BLaER1 (cell line): ENCODE data around the gene KIAA1217.

ENCODE experiments used
- H3K27ac ChIP-seq: shearing (Covaris generic); formaldehyde crosslinking; 2 replicates; pipeline ENCODE4 v1.8.1; 2022
- H3K27me3 ChIP-seq: shearing (Covaris generic); formaldehyde crosslinking; 2 replicates; pipeline ENCODE4 v1.8.1; 2022
- H3K36me3 ChIP-seq: shearing (Covaris generic); formaldehyde crosslinking; 2 replicates; pipeline ENCODE4 v1.8.1; 2022
- H3K4me1 ChIP-seq: shearing (Covaris generic); formaldehyde crosslinking; 2 replicates; pipeline ENCODE4 v1.8.1; 2022
- H3K4me2 ChIP-seq: shearing (Covaris generic); formaldehyde crosslinking; 2 replicates; pipeline ENCODE4 v1.8.1; 2022
- H3K4me3 ChIP-seq: shearing (Covaris generic); formaldehyde crosslinking; 2 replicates; pipeline ENCODE4 v1.8.1; 2022
- H3K9ac ChIP-seq: shearing (Covaris generic); formaldehyde crosslinking; 2 replicates; pipeline ENCODE4 v1.8.1; 2022
- H3K9me3 ChIP-seq: shearing (Covaris generic); formaldehyde crosslinking; 2 replicates; pipeline ENCODE4 v1.8.1; 2022
- H4K20me1 ChIP-seq: shearing (Covaris generic); formaldehyde crosslinking; 2 replicates; pipeline ENCODE4 v1.8.1; 2022
- Cebpa-rat ChIP-seq: shearing (Covaris generic); IDR thresholded peaks from 2 replicates; pipeline ENCODE4 v1.8.1; 2022

The KIAA1217 gene

DNA sequence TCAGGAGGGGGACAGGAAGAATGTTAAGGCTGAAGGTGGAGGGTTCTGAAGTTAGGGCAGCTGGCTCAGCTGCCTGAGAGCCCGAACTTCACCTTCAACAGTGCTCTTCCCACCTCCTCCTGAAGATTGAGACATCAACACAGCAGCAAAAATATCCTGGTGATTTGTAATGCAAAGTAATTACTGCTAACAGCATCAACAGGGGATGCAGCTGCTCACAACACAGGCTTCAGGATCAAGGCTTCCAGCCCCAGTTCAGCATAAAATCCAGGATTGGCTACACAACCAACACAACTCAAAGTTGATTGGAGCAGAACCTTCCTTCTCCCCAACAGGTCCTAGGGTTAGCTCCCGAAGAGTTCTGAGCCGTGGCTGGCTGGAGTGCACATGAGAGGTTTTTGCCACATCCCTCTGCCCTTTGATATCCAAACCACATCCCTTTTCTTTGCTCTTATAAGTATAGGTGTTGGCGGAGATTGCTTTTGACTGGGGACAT, 242.4 kb downstream of the KIAA1217 start:
- Histone ChIP-seq H3K4me1 (peaks cover 16% of the 10 kb centered on the region; the same call in 1 of the 2 replicates), H3K4me2 (no peak overlapping the region; the same call in 1 of the 2 replicates), H3K9ac (no peak overlapping the region), H3K4me3 (no peak overlapping the region), H3K27ac (no peak overlapping the region), H3K36me3 (no peaks in the 10 kb centered on the region), H4K20me1 (no peaks in the 10 kb centered on the region), H3K27me3 (no peaks in the 10 kb centered on the region), H3K9me3 (no peaks in the 10 kb centered on the region)
- no peak for TF ChIP-seq Cebpa-rat

DNA sequence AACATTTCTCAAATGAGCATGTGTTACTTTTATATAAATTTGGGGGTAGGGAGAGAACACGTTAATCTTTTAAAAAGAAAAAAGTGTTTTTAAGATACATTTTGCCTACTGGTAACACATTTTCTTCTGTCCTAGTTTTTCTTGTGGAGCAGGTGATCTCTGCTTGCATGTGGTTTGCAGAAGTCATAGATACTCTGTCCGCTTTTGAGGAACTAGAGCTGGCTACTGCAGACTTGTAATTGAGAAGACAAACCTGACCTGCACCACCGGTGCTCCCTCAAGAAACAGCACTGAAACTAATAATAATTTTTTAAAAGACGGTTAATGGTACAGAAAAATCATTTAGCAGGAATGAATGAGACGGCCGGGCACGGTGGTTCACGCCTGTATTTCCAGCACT, 243.1 kb downstream of the KIAA1217 start:
- Histone ChIP-seq H3K4me1 (peaks cover 16% of the 10 kb centered on the region; the same call in 1 of the 2 replicates), H3K4me3 (no peak overlapping the region)

DNA sequence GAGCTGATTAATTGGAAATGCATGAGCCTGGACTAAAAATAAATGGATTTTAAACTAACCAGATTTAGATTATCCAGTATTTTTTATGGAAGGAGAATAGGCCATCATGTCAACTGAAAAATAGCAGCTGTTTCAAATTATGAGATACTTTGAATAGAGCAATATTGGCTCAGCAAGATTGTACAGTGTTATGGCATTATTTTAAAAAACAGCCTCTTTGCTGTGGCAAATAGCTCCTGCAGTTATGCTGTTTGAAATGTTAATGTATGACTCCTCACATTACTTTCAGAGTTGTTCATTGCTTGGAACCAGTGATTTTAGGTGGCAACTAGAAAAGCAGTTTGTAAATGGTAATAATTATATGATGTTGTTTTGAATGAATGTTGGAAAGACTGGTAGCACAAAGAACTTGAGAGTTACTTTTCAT, 244.5 kb downstream of the KIAA1217 start:
- Histone ChIP-seq H3K9me3 (no peaks in the 10 kb centered on the region), H4K20me1 (no peaks in the 10 kb centered on the region), H3K9ac (no peak overlapping the region), H3K4me3 (no peak overlapping the region), H3K27ac (no peak overlapping the region), H3K36me3 (no peaks in the 10 kb centered on the region), H3K4me1 (peaks cover 23% of the 10 kb centered on the region), H3K4me2 (no peak overlapping the region), H3K27me3 (no peaks in the 10 kb centered on the region)
- TF ChIP-seq Cebpa-rat = no peak

More for the DNA sequence above, 243.1 kb downstream of the KIAA1217 start:
- Histone ChIP-seq H3K27ac (no peak overlapping the region), H3K9me3 (no peaks in the 10 kb centered on the region), H4K20me1 (no peaks in the 10 kb centered on the region), H3K36me3 (no peaks in the 10 kb centered on the region), H3K27me3 (no peaks in the 10 kb centered on the region), H3K9ac (no peak overlapping the region), H3K4me2 (no peak overlapping the region)
- TF ChIP-seq Cebpa-rat = no peak

DNA sequence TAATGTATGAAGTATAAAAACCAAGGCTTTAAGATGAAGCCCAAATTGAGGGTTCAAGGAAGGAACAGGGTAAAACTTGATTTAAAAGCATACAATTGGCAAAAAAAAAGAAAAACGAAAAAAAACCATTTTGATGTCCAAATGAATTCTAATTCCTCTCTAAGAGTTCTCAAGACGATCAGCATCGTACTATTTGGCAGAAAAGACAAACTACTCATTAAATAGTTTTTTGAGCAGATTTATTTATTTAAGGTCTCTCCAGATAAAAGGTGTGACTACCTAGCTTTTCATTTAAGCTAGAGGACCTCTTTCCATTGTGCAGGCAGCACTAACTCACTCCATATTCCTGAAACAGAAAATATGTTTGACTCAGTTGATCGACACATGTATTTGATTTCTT, 245.0 kb downstream of the KIAA1217 start:
- Histone ChIP-seq H4K20me1 (no peaks in the 10 kb centered on the region), H3K9ac (no peak overlapping the region), H3K27me3 (no peaks in the 10 kb centered on the region), H3K4me2 (no peak overlapping the region), H3K36me3 (no peaks in the 10 kb centered on the region), H3K9me3 (no peaks in the 10 kb centered on the region), H3K4me1 (peaks cover 21% of the 10 kb centered on the region), H3K27ac (no peak overlapping the region), H3K4me3 (no peak overlapping the region)
- TF ChIP-seq Cebpa-rat = no peak

DNA sequence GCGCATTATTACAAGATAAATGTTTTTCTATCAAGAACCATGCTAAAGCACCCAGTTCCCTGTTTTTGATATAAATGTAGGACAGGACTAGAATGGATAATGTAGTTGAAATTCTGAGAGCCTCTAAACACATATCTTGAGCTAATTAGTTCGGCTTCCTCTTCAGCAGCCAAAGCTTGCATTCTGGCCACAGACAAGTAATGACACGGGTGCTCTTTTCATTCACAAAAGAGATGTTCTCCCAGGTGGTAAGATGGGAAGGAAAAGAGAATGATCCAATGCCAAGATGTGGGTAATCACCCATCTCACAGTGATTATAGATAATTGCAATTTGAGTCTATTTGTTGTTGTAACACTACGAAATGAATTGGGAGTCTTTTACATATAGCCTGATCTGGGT, 246.5 kb downstream of the KIAA1217 start:
- TF ChIP-seq Cebpa-rat = no peak
- H3K27me3 ChIP-seq = no peaks in the 10 kb centered on the region
- no peak overlapping the region for H3K4me3 ChIP-seq
- H3K4me1 ChIP-seq = peaks cover 14% of the 10 kb centered on the region; the same call in 1 of the 2 replicates
- H3K27ac ChIP-seq = no peak overlapping the region
- H3K9ac ChIP-seq = no peak overlapping the region
- no peaks in the 10 kb centered on the region for H3K36me3 ChIP-seq
- no peaks in the 10 kb centered on the region for H3K9me3 ChIP-seq
- no peak overlapping the region for H3K4me2 ChIP-seq
- H4K20me1 ChIP-seq = no peaks in the 10 kb centered on the region

DNA sequence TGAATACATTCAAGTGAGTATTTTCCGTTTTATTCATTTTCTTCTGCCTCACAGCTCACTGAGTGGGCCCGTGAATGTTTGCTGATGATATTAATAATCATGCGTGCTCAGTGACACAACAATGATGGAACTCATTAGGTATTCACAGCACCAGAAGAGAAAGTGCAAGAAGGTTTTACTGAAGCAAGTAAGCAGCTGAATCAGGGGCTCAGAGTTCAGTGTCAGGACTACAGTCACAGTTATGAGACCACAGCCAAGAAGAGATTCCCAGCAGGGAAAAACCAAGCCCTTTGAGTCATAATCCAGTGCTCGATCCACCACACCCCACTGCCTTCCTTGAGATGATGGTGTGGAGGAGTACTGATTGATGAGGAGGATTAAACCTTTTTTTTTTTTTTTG, 247.4 kb downstream of the KIAA1217 start:
- Histone ChIP-seq H3K4me2 (no peak overlapping the region), H3K27ac (no peak overlapping the region), H3K9ac (no peak overlapping the region), H3K9me3 (no peaks in the 10 kb centered on the region), H3K4me3 (no peak overlapping the region), H3K4me1 (peaks cover 10% of the 10 kb centered on the region; the same call in 1 of the 2 replicates), H4K20me1 (no peaks in the 10 kb centered on the region), H3K36me3 (no peaks in the 10 kb centered on the region), H3K27me3 (no peaks in the 10 kb centered on the region)
- no peak for TF ChIP-seq Cebpa-rat

DNA sequence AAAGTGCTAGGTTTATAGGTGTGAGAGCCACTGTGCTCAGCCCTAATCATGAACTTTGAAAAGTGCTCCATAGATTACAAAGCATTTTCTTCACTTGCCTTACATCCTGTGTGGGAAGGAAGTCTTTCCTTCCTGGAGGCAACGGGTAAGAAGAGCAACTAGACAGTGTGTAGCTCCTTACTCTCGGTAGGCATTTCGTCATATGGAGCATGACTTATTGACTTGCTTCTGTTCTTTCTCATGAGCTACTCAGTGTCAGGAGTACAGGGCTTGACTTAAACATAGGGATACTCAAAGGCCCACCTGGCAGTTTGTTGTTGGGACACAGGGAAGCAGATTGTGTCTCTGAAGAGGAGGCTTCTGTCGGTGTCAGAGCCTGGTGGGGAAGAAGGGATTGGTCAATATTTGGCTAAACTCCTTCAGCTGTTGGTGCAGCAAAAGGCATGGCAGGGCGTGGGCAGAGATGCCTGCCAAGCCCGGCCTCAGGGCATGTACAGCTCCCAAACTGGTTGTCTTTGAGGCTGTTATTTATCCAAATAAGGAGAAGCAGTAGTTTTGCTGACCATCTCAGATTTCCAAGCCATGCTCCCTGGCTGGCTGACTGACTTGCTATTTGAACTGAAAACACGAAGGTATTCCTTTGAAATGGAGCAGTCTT, 248.9 kb downstream of the KIAA1217 start:
- Histone ChIP-seq H3K9ac (no peak overlapping the region), H3K27ac (no peak overlapping the region), H3K4me1 (peaks cover 7% of the 10 kb centered on the region; the same call in 1 of the 2 replicates), H3K9me3 (no peaks in the 10 kb centered on the region), H3K36me3 (no peaks in the 10 kb centered on the region), H4K20me1 (no peaks in the 10 kb centered on the region), H3K4me3 (no peak overlapping the region), H3K4me2 (peak overlapping the region; percentile 20; the same call in 1 of the 2 replicates), H3K27me3 (no peaks in the 10 kb centered on the region)
- no peak for TF ChIP-seq Cebpa-rat

DNA sequence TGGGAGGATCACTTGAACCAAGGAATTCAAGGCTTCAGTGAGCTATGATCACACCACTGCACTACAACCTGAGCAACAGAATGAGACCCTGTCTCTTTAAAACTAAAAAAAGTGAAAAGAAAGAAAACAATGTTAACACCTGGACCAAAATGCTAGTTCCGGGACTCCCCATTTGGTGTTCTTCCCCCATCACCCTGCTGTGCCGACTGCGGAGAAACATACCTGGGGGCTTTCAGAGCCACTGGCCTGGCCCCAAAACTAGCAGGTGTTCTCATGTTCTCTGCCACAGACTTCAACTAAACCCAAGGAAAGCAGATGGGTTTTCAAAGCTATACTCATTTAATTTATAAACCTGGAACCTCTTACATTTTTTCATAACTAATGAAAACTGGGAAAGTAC, 250.9 kb downstream of the KIAA1217 start:
- Histone ChIP-seq H3K4me1 (peaks cover 16% of the 10 kb centered on the region), H3K9ac (no peak overlapping the region), H3K27me3 (no peaks in the 10 kb centered on the region), H4K20me1 (no peaks in the 10 kb centered on the region), H3K27ac (no peak overlapping the region), H3K4me3 (no peak overlapping the region), H3K4me2 (no peak overlapping the region), H3K9me3 (no peaks in the 10 kb centered on the region), H3K36me3 (no peaks in the 10 kb centered on the region)
- TF ChIP-seq Cebpa-rat = no peak

DNA sequence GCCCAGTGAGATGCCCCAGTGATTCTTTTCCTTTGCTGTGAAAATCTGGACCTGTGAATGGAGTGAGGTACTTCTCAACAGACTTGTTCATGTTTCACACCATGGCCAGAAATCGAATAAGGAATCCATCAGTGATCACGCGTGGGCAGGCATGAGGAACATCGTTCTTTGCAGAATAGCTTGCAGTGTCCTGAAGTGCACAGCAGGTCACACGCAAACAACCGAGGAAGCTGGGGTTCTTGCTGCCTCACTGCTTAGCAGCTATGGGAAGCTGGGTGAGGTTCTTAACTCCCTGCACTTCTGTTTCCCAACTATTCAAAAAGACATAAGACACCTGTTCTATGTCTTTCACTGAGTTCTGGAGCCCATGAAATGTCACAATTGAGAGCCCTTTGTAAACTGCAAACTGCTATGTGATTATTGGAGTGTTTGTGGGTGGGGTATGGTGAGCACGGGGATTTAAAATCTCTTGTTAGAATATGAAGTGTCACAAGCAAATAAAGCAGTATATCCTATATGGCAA, 253.4 kb downstream of the KIAA1217 start:
- no peaks in the 10 kb centered on the region for H3K9me3 ChIP-seq
- TF ChIP-seq Cebpa-rat = no peak
- no peak overlapping the region for H3K9ac ChIP-seq
- no peaks in the 10 kb centered on the region for H3K27me3 ChIP-seq
- no peaks in the 10 kb centered on the region for H4K20me1 ChIP-seq
- no peak overlapping the region for H3K4me3 ChIP-seq
- H3K4me1 ChIP-seq = peaks cover 15% of the 10 kb centered on the region
- no peaks in the 10 kb centered on the region for H3K36me3 ChIP-seq
- no peak overlapping the region for H3K27ac ChIP-seq
- no peak overlapping the region for H3K4me2 ChIP-seq

DNA sequence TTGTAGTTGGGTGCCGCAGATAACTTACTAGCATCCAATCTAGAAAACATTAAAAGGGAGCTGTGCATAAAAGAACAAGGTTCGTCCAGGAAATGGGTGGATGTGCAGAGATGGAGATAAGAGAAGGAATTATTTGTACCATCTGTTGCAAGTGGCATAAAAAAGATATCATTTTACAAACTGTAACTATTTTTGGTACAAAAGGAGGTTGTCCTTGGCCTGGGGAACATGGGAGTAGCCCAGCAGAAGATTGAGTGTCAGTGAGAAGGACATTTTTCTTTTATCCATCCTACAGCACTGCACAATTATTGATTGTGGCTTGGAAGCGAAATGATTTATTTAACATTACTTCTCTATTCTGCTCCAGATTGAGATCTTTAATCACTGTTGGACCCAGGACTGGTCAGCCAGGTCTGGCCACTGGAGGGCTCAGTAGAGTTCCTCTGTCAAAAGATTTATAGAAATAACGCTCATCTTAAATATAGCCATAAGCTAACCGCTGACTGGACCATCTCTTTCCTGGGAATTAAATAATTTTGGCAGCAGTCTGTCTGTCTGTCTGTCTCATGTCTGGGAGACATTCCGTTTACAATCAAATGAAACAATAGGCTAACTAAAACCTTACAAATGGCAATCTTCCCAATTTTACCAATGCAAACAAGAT, 254.1 kb downstream of the KIAA1217 start:
- Histone ChIP-seq H3K4me2 (no peak overlapping the region), H3K9ac (no peak overlapping the region), H4K20me1 (no peaks in the 10 kb centered on the region), H3K9me3 (no peaks in the 10 kb centered on the region), H3K27me3 (no peaks in the 10 kb centered on the region), H3K27ac (no peak overlapping the region), H3K36me3 (no peaks in the 10 kb centered on the region), H3K4me3 (no peak overlapping the region), H3K4me1 (peaks cover 9% of the 10 kb centered on the region)
- no peak for TF ChIP-seq Cebpa-rat
